ENCODE results near the gene MGAT4D. TPM values are rescaled to one million over a fixed set of nuclear protein-coding genes. Genes with fewer than 3 reads are reported as not detected.

Gene MGAT4D
- polyA plus RNA-seq, 1 of the 3 experiments (the other 2 are of a cell fraction) = not detected

DNA sequence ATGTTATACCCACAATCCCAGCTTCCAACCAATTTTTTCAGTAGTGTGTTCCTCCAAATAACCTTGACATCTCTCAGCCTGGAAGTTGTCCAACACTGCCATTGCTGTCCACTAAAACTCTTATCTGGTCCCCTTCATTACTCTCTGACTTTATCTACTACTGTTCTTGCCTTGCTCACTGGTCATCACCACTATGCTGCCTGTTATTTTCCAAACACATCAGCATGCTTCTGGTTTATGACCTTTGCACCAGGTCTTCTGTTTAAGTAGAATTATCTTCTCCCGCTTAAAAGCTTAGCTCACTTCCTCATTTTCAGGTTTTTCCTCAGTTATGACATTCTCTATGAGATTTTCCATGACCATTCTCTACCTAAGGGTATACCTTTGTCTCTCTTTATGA is 31.3 kb upstream of the MGAT4D start:
- Histone ChIP-seq H3K4me3 (ENCODE audit: low read depth in 2 of 2, low read length in 1 of 2) (no peak overlapping the region), H3K36me3 (replicated peaks in 1 of 2; ENCODE audit: control insufficient read depth in 1 of 2, insufficient read depth in 2 of 2, low read length in 1 of 2) (peaks cover 57 to 58% of the 10 kb centered on the region in 2 experiments), H4K20me1 (ENCODE audit: insufficient read depth) (no peaks in the 10 kb centered on the region), H3F3A (replicated peaks; ENCODE audit: insufficient read depth) (no peaks in the 10 kb centered on the region), H3K9ac (no peak overlapping the region), H3K9me3 (0 out of 2 replicates have a peak, but pooled peaks cover 4% of the 10 kb centered on the region), H2AFZ (ENCODE audit: low read depth) (no peak overlapping the region), H3K27me3 (ENCODE audit: insufficient read depth) (no peaks in the 10 kb centered on the region), H3K27ac (ENCODE audit: low read depth in 2 of 2, low read length in 1 of 2) (peak overlapping the region in 1 of 2 experiments; percentile 90; a peak in 2 of 4 replicates), H3K4me2 (no peak overlapping the region), H3K9me2 (no peaks in the 10 kb centered on the region), H3K79me2 (ENCODE audit: insufficient read depth) (peaks cover 36% of the 10 kb centered on the region), H3K4me1 (ENCODE audit: control insufficient read depth in 1 of 2, insufficient read depth in 2 of 2, low read depth in 1 of 2, low read length in 1 of 2) (peaks cover 9 to 13% of the 10 kb centered on the region in 2 experiments; a peak in 3 of 4 replicates)
- POLR2A ChIA-PET = no interaction called here
- DNase-seq = peak; percentile 43
- peak; percentile 70 for TF ChIP-seq GATA2 (CRISPR knock-in tag; IDR thresholded peaks at IDR 0.05)
- no peak for TF ChIP-seq GABPA (IDR thresholded peaks at IDR 0.05; ENCODE audit: low read depth)
- peak; percentile 11 for TF ChIP-seq CHD2 (IDR thresholded peaks at IDR 0.05; ENCODE audit: low read length, partially characterized antibody)
- TF ChIP-seq, protein P1, sequence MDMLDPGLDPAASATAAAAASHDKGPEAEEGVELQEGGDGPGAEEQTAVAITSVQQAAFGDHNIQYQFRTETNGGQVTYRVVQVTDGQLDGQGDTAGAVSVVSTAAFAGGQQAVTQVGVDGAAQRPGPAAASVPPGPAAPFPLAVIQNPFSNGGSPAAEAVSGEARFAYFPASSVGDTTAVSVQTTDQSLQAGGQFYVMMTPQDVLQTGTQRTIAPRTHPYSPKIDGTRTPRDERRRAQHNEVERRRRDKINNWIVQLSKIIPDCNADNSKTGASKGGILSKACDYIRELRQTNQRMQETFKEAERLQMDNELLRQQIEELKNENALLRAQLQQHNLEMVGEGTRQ (IDR thresholded peaks at IDR 0.05; ENCODE audit: borderline replicate concordance, low read depth, low read length) = no peak
- TF ChIP-seq MXI1 (IDR thresholded peaks at IDR 0.05; ENCODE audit: low read depth, low read length) = peak; percentile 36
- TF ChIP-seq EP300 (IDR thresholded peaks at IDR 0.05; ENCODE audit: borderline replicate concordance in 1 of 2, low read depth in 1 of 2, low read length in 1 of 2) = peak in 1 of 2 experiments; percentile 30; a peak in 2 of 4 replicates
- peak; percentile 34; the same call in 1 of the 2 replicates for TF ChIP-seq RCOR1 (IDR thresholded peaks at IDR 0.05; ENCODE audit: low read length)
- CTCF ChIA-PET = no interaction called here
- WGBS (ENCODE audit: low lambda C conversion rate) = 78% methylated on average over 1 of the region's 1 CpG

DNA sequence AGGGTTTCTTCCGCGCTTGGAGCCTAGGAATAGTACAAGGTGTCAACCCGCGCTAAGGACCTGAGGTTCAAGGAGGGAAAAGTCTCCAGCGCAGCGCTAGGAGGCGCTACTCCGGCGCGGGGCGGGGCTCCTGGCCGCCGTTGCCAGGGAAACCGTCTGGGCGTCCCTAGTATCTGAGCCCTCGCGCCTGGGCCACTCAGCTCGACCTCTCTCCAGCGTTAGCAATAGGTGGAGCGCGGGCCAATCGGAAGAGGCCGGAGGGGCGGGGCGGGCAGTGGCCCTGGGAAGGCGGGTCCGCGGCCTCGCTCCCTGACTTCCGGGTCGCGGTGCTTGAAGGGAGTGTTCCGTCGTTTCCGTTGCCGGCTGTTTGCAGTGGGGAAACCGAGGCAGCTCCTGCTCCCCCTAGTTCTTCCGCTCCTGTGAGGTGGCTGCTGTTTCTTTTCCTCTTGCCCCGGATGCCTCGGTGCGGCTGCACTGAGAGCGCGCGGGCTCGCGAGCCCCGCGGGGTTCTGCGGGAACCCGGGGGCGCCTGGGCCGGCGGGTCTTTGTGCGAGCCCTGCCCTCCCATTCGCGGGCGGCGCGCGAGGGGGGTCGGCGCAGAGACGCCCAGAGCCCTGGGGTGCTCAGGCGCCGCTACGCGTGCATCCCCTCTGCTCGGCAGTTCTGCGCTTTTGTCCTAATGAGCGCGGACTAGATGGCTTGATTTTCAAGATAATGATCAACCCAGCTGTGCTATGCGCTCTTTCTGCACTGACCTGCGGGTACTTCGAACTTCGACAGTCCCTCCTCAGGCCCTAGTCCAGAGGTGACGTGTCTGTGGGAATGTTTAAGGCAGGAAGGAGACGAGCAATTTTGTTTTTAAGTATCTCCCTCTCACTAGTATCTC is 26.0 kb upstream of the MGAT4D start, which contains the start of gene ELMOD2:
Gene ELMOD2, plus strand, starts transcription at position 312 of the 886 bp plus-strand sequence. CDS start 1,261 bp downstream, outside the sequence.
- Histone ChIP-seq H3K9me3 (0 out of 2 replicates have a peak, but pooled peaks cover 4% of the 10 kb centered on the region), H3F3A (replicated peaks; ENCODE audit: insufficient read depth) (no peaks in the 10 kb centered on the region), H3K4me2 (peak within 1 kb of the TSS; percentile 87), H4K20me1 (ENCODE audit: insufficient read depth) (no peaks in the 10 kb centered on the region), H3K9me2 (no peaks in the 10 kb centered on the region), H3K27me3 (ENCODE audit: insufficient read depth) (no peaks in the 10 kb centered on the region), H3K36me3 (replicated peaks in 1 of 2; ENCODE audit: control insufficient read depth in 1 of 2, insufficient read depth in 2 of 2, low read length in 1 of 2) (peaks cover 26 to 29% of the 10 kb centered on the region in 2 experiments), H2AFZ (ENCODE audit: low read depth) (peak within 1 kb of the TSS; percentile 91), H3K4me3 (ENCODE audit: low read depth in 2 of 2, low read length in 1 of 2) (peak within 1 kb of the TSS; percentile 82 to 93), H3K27ac (ENCODE audit: low read depth in 2 of 2, low read length in 1 of 2) (peak within 1 kb of the TSS; percentile 58 to 93), H3K79me2 (ENCODE audit: insufficient read depth) (peaks cover 40% of the 10 kb centered on the region), H3K4me1 (ENCODE audit: control insufficient read depth in 1 of 2, insufficient read depth in 2 of 2, low read depth in 1 of 2, low read length in 1 of 2) (peaks cover 9 to 11% of the 10 kb centered on the region in 2 experiments; a peak in 3 of 4 replicates), H3K9ac (peak within 1 kb of the TSS; percentile 88)
- peak; percentile 98 for DNase-seq
- under 1% methylated on average over 23 of the region's 77 CpGs for WGBS (ENCODE audit: low lambda C conversion rate)
- CTCF ChIA-PET = interaction anchor here (0.6 to 2.3 kb wide), 27 partner anchors 8 to 609 kb away, joined by 3 to 13 read pairs (median 3); partner anchors contain the start of genes CLGN and RNF150
- POLR2A ChIA-PET = interaction anchor here (0.6 to 1.7 kb wide), 7 partner anchors 13 to 872 kb away, joined by 3 to 13 read pairs (median 3); partner anchors contain the start of genes CLGN, SCOC and TBC1D9
- peak; percentile 65; the same call in 1 of the 2 replicates for TF ChIP-seq SIN3A (IDR thresholded peaks at IDR 0.05; ENCODE audit: borderline replicate concordance, low read depth, low read length)
- TF ChIP-seq, protein P2, sequence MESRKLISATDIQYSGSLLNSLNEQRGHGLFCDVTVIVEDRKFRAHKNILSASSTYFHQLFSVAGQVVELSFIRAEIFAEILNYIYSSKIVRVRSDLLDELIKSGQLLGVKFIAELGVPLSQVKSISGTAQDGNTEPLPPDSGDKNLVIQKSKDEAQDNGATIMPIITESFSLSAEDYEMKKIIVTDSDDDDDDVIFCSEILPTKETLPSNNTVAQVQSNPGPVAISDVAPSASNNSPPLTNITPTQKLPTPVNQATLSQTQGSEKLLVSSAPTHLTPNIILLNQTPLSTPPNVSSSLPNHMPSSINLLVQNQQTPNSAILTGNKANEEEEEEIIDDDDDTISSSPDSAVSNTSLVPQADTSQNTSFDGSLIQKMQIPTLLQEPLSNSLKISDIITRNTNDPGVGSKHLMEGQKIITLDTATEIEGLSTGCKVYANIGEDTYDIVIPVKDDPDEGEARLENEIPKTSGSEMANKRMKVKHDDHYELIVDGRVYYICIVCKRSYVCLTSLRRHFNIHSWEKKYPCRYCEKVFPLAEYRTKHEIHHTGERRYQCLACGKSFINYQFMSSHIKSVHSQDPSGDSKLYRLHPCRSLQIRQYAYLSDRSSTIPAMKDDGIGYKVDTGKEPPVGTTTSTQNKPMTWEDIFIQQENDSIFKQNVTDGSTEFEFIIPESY (IDR thresholded peaks at IDR 0.05; ENCODE audit: borderline replicate concordance, low read depth) = no peak
- no peak; the same call in 1 of the 2 replicates for TF ChIP-seq NFIC (IDR thresholded peaks at IDR 0.05; ENCODE audit: borderline replicate concordance)
- TF ChIP-seq RFX5 (IDR thresholded peaks at IDR 0.05; ENCODE audit: low read length) = peak; percentile 86
- peak; percentile 93 for TF ChIP-seq POLR2AphosphoS5 (IDR thresholded peaks at IDR 0.05; ENCODE audit: low read depth, low read length)
- no peak for TF ChIP-seq RXRA (IDR thresholded peaks at IDR 0.05; ENCODE audit: borderline replicate concordance, low read depth)
- TF ChIP-seq, protein P3, sequence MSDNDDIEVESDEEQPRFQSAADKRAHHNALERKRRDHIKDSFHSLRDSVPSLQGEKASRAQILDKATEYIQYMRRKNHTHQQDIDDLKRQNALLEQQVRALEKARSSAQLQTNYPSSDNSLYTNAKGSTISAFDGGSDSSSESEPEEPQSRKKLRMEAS (IDR thresholded peaks at IDR 0.05; ENCODE audit: low read depth) = peak; percentile 85
- TF ChIP-seq FOXM1 (IDR thresholded peaks at IDR 0.05; ENCODE audit: low read depth) = no peak
- 0 out of 2 replicates have a peak, but pooled peaks have one; percentile 9 for TF ChIP-seq YY1 (IDR thresholded peaks at IDR 0.05; ENCODE audit: low read depth)
- 0 out of 2 replicates have a peak, but pooled peaks have one; percentile 36 for TF ChIP-seq RCOR1 (IDR thresholded peaks at IDR 0.05; ENCODE audit: low read length)
- no peak for TF ChIP-seq MEF2A (IDR thresholded peaks at IDR 0.05; ENCODE audit: borderline replicate concordance, low read depth)
- TF ChIP-seq TCF12 (IDR thresholded peaks at IDR 0.05) = peak; percentile 3; the same call in 1 of the 2 replicates
- peak; percentile 38 for TF ChIP-seq CHD2 (IDR thresholded peaks at IDR 0.05; ENCODE audit: low read length, partially characterized antibody)
- peak; percentile 86 for TF ChIP-seq GATA2 (CRISPR knock-in tag; IDR thresholded peaks at IDR 0.05)
- peak; percentile 85 for TF ChIP-seq MXI1 (IDR thresholded peaks at IDR 0.05; ENCODE audit: low read depth, low read length)
